Activated T-cell treated with anti-CD3 and anti-CD28 coated beads, Interleukin-2, amount 50 U/mL, for 4 hours (primary cell): ENCODE results near the gene AHCYL1. TPM values are rescaled to one million over a fixed set of nuclear protein-coding genes. Genes with fewer than 3 reads are reported as not detected.

Experiments used
- total RNA-seq, 3 donors: library from RNA; stranded (reverse); gene quantifications; one replicate each; pipeline ENCODE4 v1.2.1, GENCODE V29; 2021

The AHCYL1 gene
- total RNA-seq, 3 donors from 2014 or later, result 45.4 to 48.3 (median 48.2) TPM

Other genes with a start within 250 kb of the AHCYL1 start
- 10 to 100 TPM; 11.5 to 21.6 (median 11.7) TPM for gene GSTM3, start 243.7 kb upstream of the AHCYL1 start, total RNA-seq
- not detected for gene EPS8L3, start 220.8 kb upstream of the AHCYL1 start, total RNA-seq
- 10 to 100 TPM; 76.2 to 81.9 (median 77.8) TPM for gene CSF1, start 73.9 kb upstream of the AHCYL1 start, total RNA-seq
- 10 to 100 TPM; 32.6 to 40.6 (median 38.2) TPM for gene STRIP1, start 49.9 kb downstream of the AHCYL1 start, total RNA-seq
- not detected for gene ALX3, start 85.9 kb downstream of the AHCYL1 start, total RNA-seq
- not detected for gene UBL4B, start 127.7 kb downstream of the AHCYL1 start, total RNA-seq
- gene SLC6A17, start 165.7 kb downstream of the AHCYL1 start, total RNA-seq, result under 1 TPM in 2 of 3 donors, not detected in 1; 0.05 to 0.10 TPM
- gene KCNC4, start 225.5 kb downstream of the AHCYL1 start, total RNA-seq, result 1 to 10 TPM; 6.4 to 8.1 (median 7.9) TPM